GM23338 (cell line): Measurements from ENCODE around the gene EEF2. TPM values are rescaled to one million over a fixed set of nuclear protein-coding genes. Genes with fewer than 3 reads are reported as not detected.
"Not testable (repeated sequence)": the region's sequence is repeated elsewhere in the genome, so short reads cannot be mapped to it uniquely, and the experiment has no call there.

Experiments used
- ATAC-seq: fragments of 200-7000 bp; cut with Tn5 transposase; 3 replicates; pipeline ENCODE4 v1.9.1; 2020
- DNase-seq: peaks from one replicate; pipeline ENCODE4 v3.0.0-alpha.2; 2015; ENCODE audit warnings: low spot score
- H2AFZ ChIP-seq: fragments of 200-600 bp; sonication (generic); 2 replicates; pipeline ENCODE4 v1.8.0; 2016; ENCODE audit warnings: antibody characterized with exemption, mild to moderate bottlenecking, moderate library complexity
- H3F3A ChIP-seq: fragments of 200-600 bp; sonication (generic); replicated peaks from 2 replicates; pipeline ENCODE4 v1.8.0; 2017; ENCODE audit warnings: antibody characterized with exemption, mixed run types, low read depth
- H3K27ac ChIP-seq: fragments of 200-600 bp; sonication (generic); 2 replicates; pipeline ENCODE4 v1.6.1; 2016; ENCODE audit warnings: low read depth
- H3K27me3 ChIP-seq: fragments of 200-600 bp; sonication (generic); 2 replicates; pipeline ENCODE4 v1.8.0; 2016; ENCODE audit warnings: mild to moderate bottlenecking, mixed run types, moderate library complexity; ENCODE audit not compliant: insufficient read depth
- H3K36me3 ChIP-seq: fragments of 200-600 bp; sonication (generic); 2 replicates; pipeline ENCODE4 v1.8.0; 2016; ENCODE audit warnings: mild to moderate bottlenecking; ENCODE audit not compliant: insufficient read depth
- H3K4me1 ChIP-seq: fragments of 200-600 bp; sonication (generic); 2 replicates; pipeline ENCODE4 v1.8.0; 2016; ENCODE audit warnings: mild to moderate bottlenecking, moderate library complexity; ENCODE audit not compliant: insufficient read depth
- H3K4me2 ChIP-seq: fragments of 200-600 bp; sonication (generic); 2 replicates; pipeline ENCODE4 v1.7.1; 2017; ENCODE audit warnings: mixed run types
- H3K4me3 ChIP-seq: fragments of 200-600 bp; sonication (generic); 2 replicates; pipeline ENCODE4 v1.6.1; 2016; ENCODE audit warnings: mixed run types
- H3K79me2 ChIP-seq: fragments of 200-600 bp; sonication (generic); replicated peaks from 2 replicates; pipeline ENCODE4 v1.8.0; 2017; ENCODE audit warnings: mild to moderate bottlenecking; ENCODE audit not compliant: insufficient read depth
- H3K9me2 ChIP-seq: fragments of 200-600 bp; sonication (generic); 2 replicates; pipeline ENCODE4 v1.8.0; 2017; ENCODE audit not compliant: insufficient read depth
- H4K20me1 ChIP-seq: fragments of 200-600 bp; sonication (generic); replicated peaks from 2 replicates; pipeline ENCODE4 v1.8.0; 2017; ENCODE audit warnings: mild to moderate bottlenecking; ENCODE audit not compliant: insufficient read depth
- H3K27ac Mint-ChIP-seq: 2 replicates; pipeline ENCODE4 v1.8.0; 2020; ENCODE audit warnings: inconsistent platforms, mild to moderate bottlenecking, moderate library complexity, mixed read lengths
- H3K27me3 Mint-ChIP-seq: 3 replicates; pipeline ENCODE4 v1.8.0; 2022; ENCODE audit warnings: low read depth, mild to moderate bottlenecking, moderate library complexity, mixed read lengths, inconsistent platforms; ENCODE audit not compliant: insufficient read depth, poor library complexity
- H3K36me3 Mint-ChIP-seq: 3 replicates; pipeline ENCODE4 v1.8.0; 2021; ENCODE audit warnings: low read depth, mild to moderate bottlenecking, inconsistent platforms, moderate library complexity, mixed read lengths
- H3K4me1 Mint-ChIP-seq: 3 replicates; pipeline ENCODE4 v1.8.0; 2020; ENCODE audit warnings: mild to moderate bottlenecking, inconsistent platforms, mixed read lengths
- H3K4me3 Mint-ChIP-seq: 3 replicates; pipeline ENCODE4 v1.8.0; 2021; ENCODE audit warnings: moderate library complexity, mild to moderate bottlenecking, inconsistent platforms, mixed read lengths
- H3K9me3 Mint-ChIP-seq: 3 replicates; pipeline ENCODE4 v1.8.0; 2020; ENCODE audit warnings: moderate library complexity, mild to moderate bottlenecking, inconsistent platforms, mixed read lengths
- CREB1 ChIP-seq: fragments of 250-450 bp; sonication (Bioruptor Pico); IDR thresholded peaks from 2 replicates; pipeline ENCODE4 v1.5.0; 2020; ENCODE audit warnings: low read depth, mild to moderate bottlenecking, moderate library complexity
- CTCF ChIP-seq, 2 experiments: fragments of 200-600 bp in 1 of 2; sonication (generic) in 1 of 2; conservative IDR thresholded peaks; 2 replicates each; pipeline versions ENCODE4 v1.5.1 to v1.6.1; 2016 to 2017; ENCODE audit warnings: antibody characterized with exemption in 2 of 2, low read depth in 2 of 2, mild to moderate bottlenecking in 2 of 2, moderate library complexity in 1 of 2
- ETS1 ChIP-seq: IDR thresholded peaks from 2 replicates; pipeline ENCODE4 v1.6.1; 2016; ENCODE audit warnings: antibody characterized with exemption
- EZH2phosphoT487 ChIP-seq: fragments of 200-600 bp; sonication (generic); IDR thresholded peaks from one replicate; pipeline ENCODE4 v1.8.1; 2018; ENCODE audit warnings: antibody characterized with exemption; ENCODE audit not compliant: unreplicated experiment
- JUNB ChIP-seq: IDR thresholded peaks from one replicate; pipeline ENCODE4 v1.6.1; 2016; ENCODE audit warnings: antibody characterized with exemption; ENCODE audit not compliant: unreplicated experiment
- REST ChIP-seq: IDR thresholded peaks from one replicate; pipeline ENCODE4 v1.6.1; 2018; ENCODE audit warnings: antibody characterized with exemption; ENCODE audit not compliant: unreplicated experiment
- STAT1 ChIP-seq: IDR thresholded peaks from one replicate; pipeline ENCODE4 v1.6.1; 2016; ENCODE audit warnings: antibody characterized with exemption; ENCODE audit not compliant: unreplicated experiment
- ZNF114 ChIP-seq: fragments of 250-450 bp; sonication (Bioruptor Pico); IDR thresholded peaks from 2 replicates; pipeline ENCODE4 v1.5.0; 2020; ENCODE audit warnings: mild to moderate bottlenecking, moderate library complexity
- ZNF331 ChIP-seq: fragments of 250-450 bp; sonication (Bioruptor Pico); IDR thresholded peaks from 2 replicates; pipeline ENCODE4 v1.5.0; 2020; ENCODE audit warnings: low read depth, mild to moderate bottlenecking, moderate library complexity
- polyA plus RNA-seq: library from polyadenylated mRNA; unstranded; fragments of >200 nt; fragmentation: Nextera tagmentation; extraction: Ambion mirVana; gene quantifications from 2 replicates; pipeline ENCODE4 v1.2.1, GENCODE V29; 2016
- total RNA-seq: library from RNA; depleted of rRNA; stranded (reverse); fragments of >200 nt; shearing (Covaris generic); gene quantifications from 2 replicates; pipeline ENCODE4 v1.2.3, GENCODE V29; 2014

Gene EEF2
- total and polyA plus RNA-seq, 2 experiments from 2014 or later, result 772 to 2,987 TPM

GRCh38 chr19:3949294-3949693 is 36.0 kb downstream of the EEF2 start (continued):
- TF ChIP-seq REST (no peak), ZNF114 (no peak), JUNB (no peak), ETS1 (no peak), STAT1 (no peak), ZNF331 (CRISPR knock-in tag) (no peak), CTCF (conservative IDR thresholded peaks at IDR 0.05; ENCODE audit: low read depth in 2 of 2) (no peak), CREB1 (CRISPR knock-in tag) (no peak), EZH2phosphoT487 (no peak)

GRCh38 chr19:3947316-3947933 is 37.8 kb downstream of the EEF2 start:
- not testable (repeated sequence) for H2AFZ ChIP-seq, H3K27me3 ChIP-seq, H3K4me1 ChIP-seq, H3K9me2 ChIP-seq, DNase-seq, ATAC-seq, H3F3A ChIP-seq, H3K79me2 ChIP-seq, H3K4me3 ChIP-seq, H3K27ac Mint-ChIP-seq, H4K20me1 ChIP-seq, H3K4me2 ChIP-seq, H3K4me3 Mint-ChIP-seq, H3K27ac ChIP-seq, H3K27me3 Mint-ChIP-seq, H3K9me3 Mint-ChIP-seq, H3K36me3 ChIP-seq, H3K4me1 Mint-ChIP-seq
- peaks cover 18% of the 10 kb centered on the region for H3K36me3 Mint-ChIP-seq
